Myocyte (in vitro differentiated cells): Measurements from ENCODE around the gene AMIGO2. TPM values are rescaled to one million over a fixed set of nuclear protein-coding genes. Genes with fewer than 3 reads are reported as not detected.
A peak's percentile ranks its signal among the peaks of the same experiment; 100 is the strongest.

ENCODE experiments used
- DNase-seq: peaks from one replicate; pipeline ENCODE4 v3.0.0-alpha.2; 2012; ENCODE audit warnings: low read depth
- total RNA-seq: library from RNA; depleted of rRNA; stranded (reverse); fragments of >200 nt; gene quantifications from 2 replicates; pipeline ENCODE4 v1.2.3, GENCODE V29; 2014

AMIGO2 gene
- total RNA-seq, 1 donor from 2014 or later: 16.6 TPM

GRCh38 chr12:47098099-47098498 lies 18.3 kb upstream of the AMIGO2 start:
- DNase-seq: no peak

GRCh38 chr12:47097276-47097896 lies 17.6 kb upstream of the AMIGO2 start:
- no peak for DNase-seq

- peak; percentile 40 for DNase-seq
Observed at GRCh38 chr12:47095446-47096236, 15.9 kb upstream of the AMIGO2 start.

DNA sequence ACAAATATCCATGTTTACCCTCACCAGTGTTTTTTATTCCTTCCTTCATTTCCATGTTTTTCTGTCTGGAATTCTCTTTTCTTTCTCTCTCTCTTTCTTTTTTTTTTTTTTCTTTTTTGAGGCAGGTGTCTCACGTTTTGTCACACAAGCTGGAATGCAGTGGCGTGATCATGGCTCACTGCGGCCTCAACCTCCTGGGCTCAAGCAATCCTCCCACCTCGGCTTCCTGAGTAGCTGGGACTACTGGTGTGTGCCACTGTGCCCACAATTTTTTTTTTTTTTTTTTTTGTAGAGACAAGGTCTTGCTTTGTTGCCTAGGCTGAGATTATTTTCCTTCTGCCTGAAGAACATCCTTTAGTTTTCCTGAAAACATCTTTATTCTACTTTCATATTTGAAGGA lies 15.0 kb upstream of the AMIGO2 start:
- DNase-seq: peak; percentile 65

- DNase-seq: no peak
Observed at GRCh38 chr12:47091009-47091408, 11.2 kb upstream of the AMIGO2 start.

DNA sequence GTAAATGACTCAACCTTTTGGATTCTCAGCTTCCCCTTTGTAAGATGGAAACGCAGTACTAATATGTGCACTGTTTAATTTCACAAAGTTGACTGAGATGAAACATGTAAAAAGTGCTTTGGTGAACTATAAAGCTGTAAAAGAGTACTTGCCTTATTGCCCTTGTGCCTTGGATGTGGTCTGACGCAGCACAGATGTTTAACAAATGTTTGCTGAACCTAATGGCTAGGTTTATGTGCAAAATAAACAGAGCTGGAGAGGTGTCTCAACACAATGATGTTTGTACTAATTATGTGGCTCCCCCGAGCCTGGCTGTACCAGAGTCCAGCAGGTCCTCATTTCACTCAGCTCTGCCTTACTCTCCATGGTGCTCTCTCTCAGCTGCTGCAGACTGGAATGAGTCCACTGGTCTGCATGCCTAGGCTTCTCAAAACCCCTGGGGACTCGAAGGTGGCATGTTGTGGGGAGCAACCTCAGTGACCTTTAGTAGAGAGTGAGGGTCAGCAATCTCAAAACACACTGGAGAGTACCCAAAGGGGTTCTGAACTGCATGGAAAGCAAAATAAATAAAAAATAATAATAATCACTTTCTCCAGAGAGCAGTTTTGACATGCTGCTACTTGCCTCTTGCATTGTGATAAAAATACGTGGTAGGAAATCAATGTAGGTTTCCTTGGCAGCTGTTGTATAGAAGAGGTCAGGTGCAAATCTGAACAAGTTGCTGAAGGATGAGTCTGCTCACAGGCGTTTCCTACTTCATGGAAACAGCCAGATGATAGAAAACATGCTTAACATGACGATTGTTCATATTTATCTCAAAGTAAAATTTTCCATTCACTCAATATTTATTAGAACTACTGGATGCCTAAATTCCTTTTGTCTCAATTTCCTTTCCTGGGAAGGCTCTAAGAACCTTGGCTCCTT lies 8.5 kb upstream of the AMIGO2 start:
- peak; percentile 95 for DNase-seq

- DNase-seq: no peak
Observed at GRCh38 chr12:47087088-47087688, 7.4 kb upstream of the AMIGO2 start.

DNA sequence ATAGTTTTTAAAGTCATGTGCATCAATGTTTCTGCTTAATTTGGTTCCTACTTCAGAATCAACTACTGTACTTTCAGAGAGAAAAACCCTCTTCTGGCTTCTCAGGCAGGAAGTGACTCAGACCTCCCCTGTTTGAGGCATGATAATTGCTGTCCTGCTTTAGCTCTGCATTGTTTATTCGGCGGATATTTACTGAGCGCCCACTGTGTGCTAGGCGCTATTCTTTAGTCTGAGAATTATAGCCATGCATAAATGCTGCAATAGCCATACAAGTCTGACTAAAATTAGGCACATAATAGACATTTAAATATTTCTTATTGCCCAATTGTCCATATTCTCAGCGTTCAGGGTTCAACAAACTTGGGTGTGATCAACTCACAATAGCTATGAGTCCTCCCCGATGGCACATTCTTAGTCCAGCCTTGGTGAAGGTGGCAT lies 6.1 kb upstream of the AMIGO2 start:
- DNase-seq: no peak

DNA sequence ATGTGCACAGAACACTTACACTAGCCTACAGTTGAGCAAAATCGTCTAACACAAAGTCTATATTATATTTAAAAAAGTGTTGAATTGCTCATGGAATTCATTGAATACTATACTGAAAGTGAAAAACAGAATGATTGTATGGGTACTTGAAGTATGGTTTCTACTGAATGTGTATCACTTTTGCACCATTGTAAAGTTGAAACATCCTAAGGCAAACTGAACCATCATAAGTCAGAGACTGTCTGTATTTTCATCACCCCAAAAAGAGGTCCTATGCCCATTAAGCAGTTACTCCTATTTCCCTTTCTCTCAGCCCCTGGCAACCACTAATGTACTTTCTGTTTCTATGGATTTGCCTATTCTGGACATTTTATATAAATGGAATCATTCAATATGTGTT lies 4.4 kb upstream of the AMIGO2 start:
- DNase-seq: no peak

DNA sequence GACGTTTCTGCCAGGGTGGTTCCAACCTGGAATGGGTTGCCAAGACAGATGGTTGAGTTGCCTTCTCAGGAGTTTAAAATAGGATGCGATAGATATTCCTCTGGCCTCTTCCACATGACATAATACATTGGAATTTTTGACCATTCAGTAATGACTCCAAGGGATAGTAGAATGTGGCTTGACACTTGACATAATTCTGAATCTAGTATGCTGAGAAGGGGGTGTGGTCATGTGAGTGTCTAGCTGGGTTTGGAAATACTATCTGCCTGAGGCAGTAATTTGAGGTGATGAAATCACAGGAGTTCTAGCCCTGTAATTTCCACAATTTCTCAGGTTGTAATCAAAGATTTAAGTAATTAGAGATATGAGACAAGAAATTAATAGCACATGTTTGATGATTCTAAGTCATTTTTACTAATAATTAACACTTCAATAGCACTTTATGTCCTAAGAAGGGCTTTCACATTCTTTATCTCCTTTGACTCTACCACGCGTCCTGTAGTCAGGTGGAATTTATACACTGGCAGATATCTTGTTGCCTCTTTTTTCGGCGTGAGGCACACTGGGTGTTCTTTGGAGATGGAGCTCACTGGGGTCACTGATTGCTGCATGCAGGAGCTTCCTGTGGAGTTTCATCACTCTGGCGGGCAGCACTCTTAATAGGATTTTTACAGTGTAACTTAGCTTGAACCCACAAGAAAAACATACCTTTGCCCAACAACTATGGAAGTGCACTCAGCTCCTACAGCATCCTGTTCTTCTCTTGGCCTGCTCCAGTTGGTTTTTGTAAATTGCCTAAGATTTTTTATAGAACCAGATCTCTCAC lies 3.2 kb upstream of the AMIGO2 start:
- peak; percentile 97 for DNase-seq

- DNase-seq: no peak
Observed at GRCh38 chr12:47082283-47082682, 2.5 kb upstream of the AMIGO2 start.

GRCh38 chr12:47080725-47081502 lies 1.2 kb upstream of the AMIGO2 start:
- DNase-seq: peak; percentile 70

- peak; percentile 58 for DNase-seq
Observed at GRCh38 chr12:47079981-47080724, 394 bp upstream of the AMIGO2 start.

GRCh38 chr12:47078733-47079467 lies 859 bp downstream of the AMIGO2 start:
- peak; percentile 60 for DNase-seq

DNA sequence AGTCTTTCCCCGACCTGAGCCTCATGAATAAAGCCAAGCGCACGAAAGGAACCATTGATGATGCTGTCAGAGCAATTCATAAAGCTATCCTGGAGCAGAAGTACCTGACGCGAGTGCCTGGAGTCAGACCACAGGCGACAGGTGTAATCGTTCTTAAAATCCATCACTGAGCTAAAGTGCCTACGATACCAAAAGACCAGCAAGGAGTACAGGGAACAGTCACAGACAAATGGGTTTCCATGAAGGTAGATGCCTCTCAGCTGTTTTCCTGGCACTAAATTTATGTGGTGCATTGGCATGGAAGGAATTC lies 1.7 kb downstream of the AMIGO2 start:
- DNase-seq: no peak

DNA sequence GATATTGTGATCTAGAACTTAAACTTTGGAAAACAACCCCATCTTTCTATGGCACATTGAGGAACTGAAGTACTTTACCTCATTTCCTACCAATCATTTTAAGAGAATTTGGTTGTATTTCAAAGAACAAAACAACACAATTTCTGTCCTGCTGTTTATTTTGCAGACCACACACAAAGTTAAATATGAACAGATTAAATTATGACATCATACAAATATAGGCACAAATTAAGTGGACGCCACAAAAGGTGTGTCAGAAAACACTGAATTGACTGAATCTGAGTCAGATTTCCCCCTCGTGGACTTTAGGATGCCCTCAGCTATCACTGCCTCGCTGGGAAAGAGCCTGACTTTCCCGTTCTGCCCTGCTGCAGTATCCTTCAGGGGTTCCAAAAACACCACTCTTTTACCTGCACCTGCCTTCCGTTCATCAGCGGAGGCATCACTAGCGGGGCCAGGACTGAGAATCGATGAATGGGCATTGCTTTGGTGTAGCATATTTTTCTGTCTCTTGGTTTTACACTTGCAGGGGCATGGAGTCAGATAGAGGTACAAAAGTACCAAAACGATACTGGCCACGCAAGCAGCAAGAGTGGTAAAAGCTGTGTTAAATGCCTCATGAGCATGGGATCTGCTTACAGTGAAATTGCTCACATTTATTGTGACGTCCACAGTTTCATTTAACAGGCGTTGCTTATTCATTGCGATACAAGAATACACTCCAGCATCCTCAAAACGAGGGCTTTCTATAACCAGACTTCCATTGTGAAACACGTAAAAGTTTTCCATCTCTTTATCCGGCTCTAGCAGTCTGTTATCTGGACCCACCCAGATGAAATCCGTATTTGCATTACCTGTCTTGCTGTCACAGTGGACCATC lies 2.3 kb downstream of the AMIGO2 start:
- DNase-seq: no peak
